Keratinocyte (primary cell): ENCODE results near the gene BMS1. TPM values are rescaled to one million over a fixed set of nuclear protein-coding genes. Genes with fewer than 3 reads are reported as not detected.

Experiments used
- DNase-seq: peaks from one replicate; pipeline ENCODE4 v3.0.0-alpha.2; 2011; ENCODE audit warnings: low read depth, missing footprints, low spot score
- FAIRE-seq: peaks from 2 replicates; lab custom pipeline; 2011; peaks lifted over from hg19 to GRCh38; lab: Jason Lieb, UNC
- H2AFZ ChIP-seq: 2 replicates; pipeline ENCODE4 v1.6.0; 2012; ENCODE audit warnings: low read length, control low read depth, inconsistent platforms; ENCODE audit not compliant: control insufficient read depth
- H3K27ac ChIP-seq: 2 replicates; pipeline ENCODE4 v1.5.1; 2011; ENCODE audit warnings: low read length; ENCODE audit not compliant: control insufficient read depth, insufficient read depth
- H3K27me3 ChIP-seq: 3 replicates; pipeline ENCODE4 v1.6.0; 2011; ENCODE audit warnings: low read length; ENCODE audit not compliant: control insufficient read depth, insufficient read depth; ENCODE audit errors: extremely low read depth
- H3K36me3 ChIP-seq, 2 experiments: 2 replicates in 1 of 2; 3 replicates in 1 of 2; pipeline ENCODE4 v1.5.1; 2011; ENCODE audit warnings: low read length in 2 of 2, mild to moderate bottlenecking in 1 of 2; ENCODE audit not compliant: control insufficient read depth in 2 of 2, insufficient read depth in 2 of 2; ENCODE audit errors: extremely low read depth in 1 of 2
- H3K4me1 ChIP-seq: 3 replicates; pipeline ENCODE4 v1.5.1; 2011; ENCODE audit warnings: low read length; ENCODE audit not compliant: control insufficient read depth, insufficient read depth; ENCODE audit errors: extremely low read depth
- H3K4me2 ChIP-seq: 3 replicates; pipeline ENCODE4 v1.6.0; 2011; ENCODE audit warnings: low read depth, low read length; ENCODE audit not compliant: control insufficient read depth, insufficient read depth; ENCODE audit errors: extremely low read depth
- H3K4me3 ChIP-seq, 3 experiments: fragments of 200-600 bp in 1 of 3; sonication (generic) in 1 of 3; 2 replicates in 2 of 3; 3 replicates in 1 of 3; pipeline ENCODE4 v1.5.1; 2011 to 2016; ENCODE audit warnings: low read length in 3 of 3, mild to moderate bottlenecking in 3 of 3, control low read depth in 2 of 3, inconsistent platforms in 1 of 3, low read depth in 1 of 3, mixed read lengths in 1 of 3, mixed run types in 1 of 3, moderate library complexity in 1 of 3; ENCODE audit not compliant: control insufficient read depth in 2 of 3, insufficient read depth in 2 of 3; ENCODE audit errors: extremely low read depth in 1 of 3
- H3K79me2 ChIP-seq: 2 replicates; pipeline ENCODE4 v1.6.0; 2012; ENCODE audit warnings: low read length; ENCODE audit not compliant: control insufficient read depth, insufficient read depth
- H3K9ac ChIP-seq: 3 replicates; pipeline ENCODE4 v1.6.0; 2011; ENCODE audit warnings: low read length; ENCODE audit not compliant: control insufficient read depth, insufficient read depth; ENCODE audit errors: extremely low read depth
- H3K9me1 ChIP-seq: 3 replicates; pipeline ENCODE4 v1.6.0; 2011; ENCODE audit warnings: low read length; ENCODE audit not compliant: control insufficient read depth, insufficient read depth; ENCODE audit errors: extremely low read depth
- H3K9me3 ChIP-seq: 2 replicates; pipeline ENCODE4 v1.5.1; 2012; ENCODE audit warnings: low read depth, low read length; ENCODE audit not compliant: control insufficient read depth
- H4K20me1 ChIP-seq: 3 replicates; pipeline ENCODE4 v1.6.0; 2011; ENCODE audit warnings: low read length; ENCODE audit not compliant: control insufficient read depth, insufficient read depth; ENCODE audit errors: extremely low read depth
- EZH2 ChIP-seq: IDR thresholded peaks from one replicate; pipeline ENCODE4 v1.6.1; 2012; ENCODE audit warnings: inconsistent platforms, mild to moderate bottlenecking, low read length, moderate library complexity
- dilution Hi-C: fragments of 300-500 bp; cut with MboI; formaldehyde crosslinking; loops from one replicate; pipeline ENCODE4 v1.7.0; 2020; ENCODE audit warnings: low sequenced_read_pairs; ENCODE audit not compliant: extremely low pct_ligation_motif_present
- polyA plus RNA-seq, 5 experiments: library from polyadenylated mRNA; depleted of rRNA in 3 of 5; stranded (reverse) in 3 of 5; stranded (forward) in 1 of 5; unstranded in 1 of 5; fragments of >200 nt; gene quantifications; 1 replicate in 1 of 5; 2 replicates in 3 of 5; 3 replicates in 1 of 5; pipeline versions ENCODE4 v1.2.1 to v1.2.3, GENCODE V29; 2011 to 2012; ENCODE audit warnings: missing spikeins in 2 of 5, low read depth in 1 of 5, low replicate concordance in 1 of 5
- TF ChIP-seq, protein P1 (sequence below), 3 experiments: IDR thresholded peaks in 1 of 3; conservative IDR thresholded peaks in 1 of 3; optimal IDR thresholded peaks in 1 of 3; 2 replicates in 2 of 3; 3 replicates in 1 of 3; pipeline versions ENCODE3 to v1.5.1; 2011; ENCODE audit warnings: low read length in 3 of 3, mild to moderate bottlenecking in 3 of 3, moderate library complexity in 2 of 3, control low read depth in 1 of 3, inconsistent platforms in 1 of 3; ENCODE audit not compliant: insufficient read depth in 2 of 3; ENCODE audit errors: extremely low read depth in 1 of 3

Gene BMS1
- polyA plus RNA-seq, 1 donor (not counting 4 experiments of a cell fraction or from before 2014, with no cell fraction given), result 11.4 TPM

GRCh38 chr10:42878134-42878820, 95.7 kb downstream of the BMS1 start:
- no peaks in the 10 kb centered on the region for H3K36me3 ChIP-seq
- H3K9me3 ChIP-seq, result peaks cover 3% of the 10 kb centered on the region
- TF ChIP-seq, protein P1, sequence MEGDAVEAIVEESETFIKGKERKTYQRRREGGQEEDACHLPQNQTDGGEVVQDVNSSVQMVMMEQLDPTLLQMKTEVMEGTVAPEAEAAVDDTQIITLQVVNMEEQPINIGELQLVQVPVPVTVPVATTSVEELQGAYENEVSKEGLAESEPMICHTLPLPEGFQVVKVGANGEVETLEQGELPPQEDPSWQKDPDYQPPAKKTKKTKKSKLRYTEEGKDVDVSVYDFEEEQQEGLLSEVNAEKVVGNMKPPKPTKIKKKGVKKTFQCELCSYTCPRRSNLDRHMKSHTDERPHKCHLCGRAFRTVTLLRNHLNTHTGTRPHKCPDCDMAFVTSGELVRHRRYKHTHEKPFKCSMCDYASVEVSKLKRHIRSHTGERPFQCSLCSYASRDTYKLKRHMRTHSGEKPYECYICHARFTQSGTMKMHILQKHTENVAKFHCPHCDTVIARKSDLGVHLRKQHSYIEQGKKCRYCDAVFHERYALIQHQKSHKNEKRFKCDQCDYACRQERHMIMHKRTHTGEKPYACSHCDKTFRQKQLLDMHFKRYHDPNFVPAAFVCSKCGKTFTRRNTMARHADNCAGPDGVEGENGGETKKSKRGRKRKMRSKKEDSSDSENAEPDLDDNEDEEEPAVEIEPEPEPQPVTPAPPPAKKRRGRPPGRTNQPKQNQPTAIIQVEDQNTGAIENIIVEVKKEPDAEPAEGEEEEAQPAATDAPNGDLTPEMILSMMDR (optimal IDR thresholded peaks at IDR 0.05 in 1 of 3, IDR thresholded peaks at IDR 0.05 in 1 of 3, conservative IDR thresholded peaks at IDR 0.05 in 1 of 3; ENCODE audit: extremely low read depth in 1 of 3, insufficient read depth in 2 of 3, low read length in 3 of 3), result no peak
- no peak for TF ChIP-seq EZH2
- H3K9ac ChIP-seq, result no peak overlapping the region
- no peaks in the 10 kb centered on the region for H3K27me3 ChIP-seq
- H3K4me1 ChIP-seq, result no peaks in the 10 kb centered on the region
- H3K4me3 ChIP-seq, result no peak overlapping the region
- no peak overlapping the region for H2AFZ ChIP-seq
- H4K20me1 ChIP-seq, result no peaks in the 10 kb centered on the region
- no peak overlapping the region for H3K4me2 ChIP-seq
- DNase-seq (no peak), FAIRE-seq (no peak)
- H3K9me1 ChIP-seq, result no peaks in the 10 kb centered on the region
- H3K27ac ChIP-seq, result no peak overlapping the region
- H3K79me2 ChIP-seq, result no peaks in the 10 kb centered on the region
- dilution Hi-C loops, result no loop called here

GRCh38 chr10:42878821-42879195, 96.2 kb downstream of the BMS1 start:
- TF ChIP-seq, protein P1 (optimal IDR thresholded peaks at IDR 0.05 in 1 of 3, IDR thresholded peaks at IDR 0.05 in 1 of 3, conservative IDR thresholded peaks at IDR 0.05 in 1 of 3; ENCODE audit: extremely low read depth in 1 of 3, insufficient read depth in 2 of 3, low read length in 3 of 3), result no peak
- no peak for TF ChIP-seq EZH2
- peaks cover 3% of the 10 kb centered on the region for H3K9me3 ChIP-seq
- H3K27me3 ChIP-seq, result no peaks in the 10 kb centered on the region
- no peaks in the 10 kb centered on the region for H3K4me1 ChIP-seq
- no peak for FAIRE-seq
- H3K4me2 ChIP-seq, result no peak overlapping the region
- H3K4me3 ChIP-seq, result no peak overlapping the region
- DNase-seq, result no peak
- dilution Hi-C loops, result no loop called here
- no peaks in the 10 kb centered on the region for H4K20me1 ChIP-seq
- H3K79me2 ChIP-seq, result no peaks in the 10 kb centered on the region
- no peak overlapping the region for H2AFZ ChIP-seq
- H3K27ac ChIP-seq, result no peak overlapping the region
- no peaks in the 10 kb centered on the region for H3K36me3 ChIP-seq
- no peak overlapping the region for H3K9ac ChIP-seq
- H3K9me1 ChIP-seq, result no peaks in the 10 kb centered on the region
